Sigmoid colon (tissue), 4 donors: Measurements from ENCODE around the gene NOL9.

Experiments used
- CTCF ChIP-seq, 4 experiments: fragments of 450-650 bp in 3 of 4; fragments of 200-600 bp in 1 of 4; IDR thresholded peaks; one replicate each; pipeline ENCODE4 v1.5.1; 2016 to 2019; ENCODE audit warnings: antibody characterized with exemption in 4 of 4, mild to moderate bottlenecking in 3 of 4, moderate library complexity in 2 of 4
- POLR2AphosphoS5 ChIP-seq, 4 donors: sonication (generic); formaldehyde crosslinking; IDR thresholded peaks; one replicate each; pipeline ENCODE4 v1.6.1; 2017; ENCODE audit warnings: antibody characterized with exemption in 4 of 4

DNA sequence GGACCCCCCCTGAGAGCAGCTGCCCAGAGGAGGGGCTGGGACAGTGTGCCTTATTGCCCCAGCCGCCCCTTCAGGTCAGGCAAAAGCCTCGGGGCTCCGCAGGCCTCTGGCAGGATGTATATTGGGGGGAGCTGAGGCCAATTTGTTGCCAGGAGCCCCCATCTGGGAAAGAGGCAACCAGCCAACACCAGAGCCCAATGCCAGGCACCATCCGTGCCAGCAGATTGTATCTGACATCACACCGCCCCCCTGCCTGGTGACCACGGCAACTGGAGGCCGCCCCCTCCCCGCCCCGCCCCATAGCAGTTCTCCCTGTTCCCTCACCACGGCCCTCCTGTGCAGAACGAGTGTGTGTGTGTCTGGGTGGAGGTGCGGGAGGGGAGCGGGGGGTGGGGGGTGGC, 59.3 kb downstream of the NOL9 start:
- TF ChIP-seq CTCF (IDR thresholded peaks at IDR 0.05) (no peak), POLR2AphosphoS5 (IDR thresholded peaks at IDR 0.05) (no peak)
